Measurements from ENCODE around the gene FITM1.

The FITM1 gene

DNA sequence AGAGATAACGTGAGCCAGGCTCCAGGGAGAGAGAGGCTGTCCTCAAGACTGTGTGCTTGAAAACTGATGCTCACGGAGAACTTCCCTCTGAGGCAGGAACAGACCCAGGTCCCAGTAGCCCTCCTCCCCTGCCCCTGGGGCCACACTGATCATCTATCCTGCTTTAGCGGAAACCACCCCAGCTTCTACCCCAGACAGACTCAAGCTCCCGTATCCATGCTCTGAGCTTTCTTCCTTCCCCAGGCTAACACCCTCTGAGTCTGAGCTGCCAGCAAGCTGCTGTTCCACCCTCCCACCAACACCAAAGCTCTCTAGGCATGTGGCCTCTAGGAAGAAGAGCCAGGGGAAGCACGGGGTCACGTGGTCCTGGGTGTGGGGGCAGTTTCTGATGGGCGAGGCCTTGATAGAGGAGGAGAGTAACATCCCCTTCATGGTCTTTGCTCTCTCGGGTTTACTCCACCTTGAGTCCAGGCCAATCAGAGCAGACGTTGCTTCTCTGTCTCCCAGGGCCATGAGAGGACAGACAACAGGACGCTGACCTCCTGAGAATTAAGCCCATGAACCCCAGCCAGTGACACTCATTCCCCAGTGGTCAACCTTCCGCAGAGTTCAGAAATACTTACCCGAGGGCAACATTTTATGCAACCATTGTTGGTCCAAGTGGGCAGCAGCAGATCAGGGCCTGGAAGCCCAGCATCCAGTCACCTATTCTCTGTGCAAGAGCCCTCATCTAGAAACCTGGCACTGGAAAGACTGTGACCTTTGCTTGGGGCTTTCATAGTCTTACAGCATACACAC lies 35.0 kb upstream of the FITM1 start:
- Histone ChIP-seq H3K27me3 (ENCODE audit: insufficient read depth, poor library complexity, severe bottlenecking) (no peaks in the 10 kb centered on the region), H3K27ac (replicated peaks) (peak overlapping the region; percentile 93), H3K4me3 (replicated peaks; ENCODE audit: insufficient read depth, low read length) (peak overlapping the region; percentile 82)
- DNase-seq (ENCODE audit: low read depth in 1 of 2, low spot score in 1 of 2) = peak in 1 of 2 experiments; percentile 36
- TF ChIP-seq, protein P1, sequence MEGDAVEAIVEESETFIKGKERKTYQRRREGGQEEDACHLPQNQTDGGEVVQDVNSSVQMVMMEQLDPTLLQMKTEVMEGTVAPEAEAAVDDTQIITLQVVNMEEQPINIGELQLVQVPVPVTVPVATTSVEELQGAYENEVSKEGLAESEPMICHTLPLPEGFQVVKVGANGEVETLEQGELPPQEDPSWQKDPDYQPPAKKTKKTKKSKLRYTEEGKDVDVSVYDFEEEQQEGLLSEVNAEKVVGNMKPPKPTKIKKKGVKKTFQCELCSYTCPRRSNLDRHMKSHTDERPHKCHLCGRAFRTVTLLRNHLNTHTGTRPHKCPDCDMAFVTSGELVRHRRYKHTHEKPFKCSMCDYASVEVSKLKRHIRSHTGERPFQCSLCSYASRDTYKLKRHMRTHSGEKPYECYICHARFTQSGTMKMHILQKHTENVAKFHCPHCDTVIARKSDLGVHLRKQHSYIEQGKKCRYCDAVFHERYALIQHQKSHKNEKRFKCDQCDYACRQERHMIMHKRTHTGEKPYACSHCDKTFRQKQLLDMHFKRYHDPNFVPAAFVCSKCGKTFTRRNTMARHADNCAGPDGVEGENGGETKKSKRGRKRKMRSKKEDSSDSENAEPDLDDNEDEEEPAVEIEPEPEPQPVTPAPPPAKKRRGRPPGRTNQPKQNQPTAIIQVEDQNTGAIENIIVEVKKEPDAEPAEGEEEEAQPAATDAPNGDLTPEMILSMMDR (IDR thresholded peaks at IDR 0.05; ENCODE audit: insufficient read depth, low read length) = no peak
- 0 out of 2 replicates have a peak, but pooled peaks have one; percentile 20 for TF ChIP-seq POLR2AphosphoS5 (IDR thresholded peaks at IDR 0.05; ENCODE audit: low read depth)

DNA sequence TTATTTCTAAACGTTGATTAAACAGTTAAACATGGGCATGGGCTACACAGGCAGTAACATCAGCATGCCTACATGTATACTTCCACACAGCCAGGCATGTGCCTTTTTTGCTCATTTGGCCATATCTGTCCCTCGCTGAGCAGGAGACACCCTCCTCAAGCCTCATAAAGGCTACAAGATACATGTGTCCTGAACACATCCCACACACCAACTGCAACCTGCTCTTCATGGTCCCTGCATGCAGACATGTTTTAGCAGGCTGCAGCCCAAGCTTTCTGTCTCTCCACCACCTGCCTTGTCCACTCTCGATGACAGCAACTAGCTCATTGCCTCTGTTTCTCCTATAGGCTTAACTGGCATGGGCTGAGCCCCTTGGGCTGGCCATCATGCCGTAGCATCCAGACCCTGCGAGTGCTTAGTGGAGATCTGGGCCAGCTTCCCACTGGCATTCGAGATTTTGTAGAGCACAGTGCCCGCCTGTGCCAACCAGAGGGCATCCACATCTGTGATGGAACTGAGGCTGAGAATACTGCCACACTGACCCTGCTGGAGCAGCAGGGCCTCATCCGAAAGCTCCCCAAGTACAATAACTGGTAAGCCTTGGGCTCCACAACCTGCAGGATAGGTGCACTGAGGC lies 33.8 kb upstream of the FITM1 start:
- Histone ChIP-seq H3K27me3 (ENCODE audit: insufficient read depth, poor library complexity, severe bottlenecking) (no peaks in the 10 kb centered on the region), H3K4me3 (replicated peaks; ENCODE audit: insufficient read depth, low read length) (no peak overlapping the region), H3K27ac (replicated peaks) (no peak overlapping the region)
- TF ChIP-seq, protein P2, sequence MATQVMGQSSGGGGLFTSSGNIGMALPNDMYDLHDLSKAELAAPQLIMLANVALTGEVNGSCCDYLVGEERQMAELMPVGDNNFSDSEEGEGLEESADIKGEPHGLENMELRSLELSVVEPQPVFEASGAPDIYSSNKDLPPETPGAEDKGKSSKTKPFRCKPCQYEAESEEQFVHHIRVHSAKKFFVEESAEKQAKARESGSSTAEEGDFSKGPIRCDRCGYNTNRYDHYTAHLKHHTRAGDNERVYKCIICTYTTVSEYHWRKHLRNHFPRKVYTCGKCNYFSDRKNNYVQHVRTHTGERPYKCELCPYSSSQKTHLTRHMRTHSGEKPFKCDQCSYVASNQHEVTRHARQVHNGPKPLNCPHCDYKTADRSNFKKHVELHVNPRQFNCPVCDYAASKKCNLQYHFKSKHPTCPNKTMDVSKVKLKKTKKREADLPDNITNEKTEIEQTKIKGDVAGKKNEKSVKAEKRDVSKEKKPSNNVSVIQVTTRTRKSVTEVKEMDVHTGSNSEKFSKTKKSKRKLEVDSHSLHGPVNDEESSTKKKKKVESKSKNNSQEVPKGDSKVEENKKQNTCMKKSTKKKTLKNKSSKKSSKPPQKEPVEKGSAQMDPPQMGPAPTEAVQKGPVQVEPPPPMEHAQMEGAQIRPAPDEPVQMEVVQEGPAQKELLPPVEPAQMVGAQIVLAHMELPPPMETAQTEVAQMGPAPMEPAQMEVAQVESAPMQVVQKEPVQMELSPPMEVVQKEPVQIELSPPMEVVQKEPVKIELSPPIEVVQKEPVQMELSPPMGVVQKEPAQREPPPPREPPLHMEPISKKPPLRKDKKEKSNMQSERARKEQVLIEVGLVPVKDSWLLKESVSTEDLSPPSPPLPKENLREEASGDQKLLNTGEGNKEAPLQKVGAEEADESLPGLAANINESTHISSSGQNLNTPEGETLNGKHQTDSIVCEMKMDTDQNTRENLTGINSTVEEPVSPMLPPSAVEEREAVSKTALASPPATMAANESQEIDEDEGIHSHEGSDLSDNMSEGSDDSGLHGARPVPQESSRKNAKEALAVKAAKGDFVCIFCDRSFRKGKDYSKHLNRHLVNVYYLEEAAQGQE (IDR thresholded peaks at IDR 0.05; ENCODE audit: insufficient replicate concordance, low read depth) = no peak
- TF ChIP-seq SPI1 (IDR thresholded peaks at IDR 0.05; ENCODE audit: borderline replicate concordance, low read depth) (no peak), POLR2AphosphoS5 (IDR thresholded peaks at IDR 0.05; ENCODE audit: low read depth) (no peak), GABPA (IDR thresholded peaks at IDR 0.05; ENCODE audit: low read depth) (no peak)
- TF ChIP-seq, protein P1 (IDR thresholded peaks at IDR 0.05; ENCODE audit: insufficient read depth, low read length) = no peak
- no peak for DNase-seq (ENCODE audit: low read depth in 1 of 2, low spot score in 1 of 2)

GRCh38 chr14:24098229-24098926 lies 32.1 kb upstream of the FITM1 start:
- Histone ChIP-seq H3K27ac (replicated peaks) (no peak overlapping the region), H3K4me3 (replicated peaks; ENCODE audit: insufficient read depth, low read length) (no peak overlapping the region), H3K27me3 (ENCODE audit: insufficient read depth, poor library complexity, severe bottlenecking) (no peaks in the 10 kb centered on the region)
- DNase-seq (ENCODE audit: low read depth in 1 of 2, low spot score in 1 of 2) = no peak
- TF ChIP-seq POLR2AphosphoS5 (IDR thresholded peaks at IDR 0.05; ENCODE audit: low read depth) (no peak), SPI1 (IDR thresholded peaks at IDR 0.05; ENCODE audit: borderline replicate concordance, low read depth) (no peak), GABPA (IDR thresholded peaks at IDR 0.05; ENCODE audit: low read depth) (no peak)
- TF ChIP-seq, protein P2 (IDR thresholded peaks at IDR 0.05; ENCODE audit: insufficient replicate concordance, low read depth) = no peak
- TF ChIP-seq, protein P1 (IDR thresholded peaks at IDR 0.05; ENCODE audit: insufficient read depth, low read length) = no peak
